ENCODE results near the gene ZNF511. TPM values are rescaled to one million over a fixed set of nuclear protein-coding genes. Genes with fewer than 3 reads are reported as not detected.

The ZNF511 gene
- total RNA-seq, 1 experiment from 2014 or later = 49.0 TPM

GRCh38 chr10:133274751-133275683 lies 33.7 kb upstream of the ZNF511 start:
- no TSS peak for BruUV-seq (replicated peaks)
- no peaks in the 10 kb centered on the region for H4K20me1 ChIP-seq (ENCODE audit: insufficient read depth)
- H3K9me3 ChIP-seq (ENCODE audit: control insufficient read depth in 1 of 2, insufficient read depth in 1 of 2, low read depth in 1 of 2, low read length in 2 of 2) = no peaks in the 10 kb centered on the region
- ChIA-PET RAD21 (ENCODE audit: low non-redundant PET in 1 of 2, low total read pairs in 2 of 2, uncharacterized antibody in 2 of 2, unreplicated experiment in 2 of 2) (no interaction called here), POLR2A (no interaction called here), CTCF (no interaction called here)
- no peak overlapping the region for H3K9ac ChIP-seq (ENCODE audit: low read length)
- no peaks in the 10 kb centered on the region for H3K36me3 ChIP-seq (ENCODE audit: control insufficient read depth in 1 of 2, insufficient read depth in 2 of 2, low read length in 2 of 2)
- DNase-seq (ENCODE audit: low read depth, low spot score) = no peak
- H2AFZ ChIP-seq (ENCODE audit: low read depth, low read length, poor library complexity, severe bottlenecking) = no peak overlapping the region
- TF ChIP-seq EGR1 (IDR thresholded peaks at IDR 0.05; ENCODE audit: low read depth) (no peak), SRF (IDR thresholded peaks at IDR 0.05; ENCODE audit: low read depth) (no peak), ZFX (IDR thresholded peaks at IDR 0.05) (no peak), FOSL1 (IDR thresholded peaks at IDR 0.05; ENCODE audit: low read depth) (no peak), MAX (IDR thresholded peaks at IDR 0.05) (no peak), CBX3 (IDR thresholded peaks at IDR 0.05; ENCODE audit: low read depth) (no peak), POLR2AphosphoS5 (IDR thresholded peaks at IDR 0.05; ENCODE audit: low read depth, low read length) (no peak)
- no peaks in the 10 kb centered on the region for H3K27me3 ChIP-seq (ENCODE audit: insufficient read depth, low read length)
- ATAC-seq = no peak
- H3K4me3 ChIP-seq (replicated peaks in 1 of 2; ENCODE audit: low read depth in 1 of 2, low read length in 2 of 2) = no peak overlapping the region
- no peaks in the 10 kb centered on the region for H3K9me2 ChIP-seq (ENCODE audit: insufficient read depth)
- H3K27ac ChIP-seq (ENCODE audit: low read depth, low read length) = no peak overlapping the region
- no peak overlapping the region for H3K4me2 ChIP-seq (ENCODE audit: low read length)
- no peaks in the 10 kb centered on the region for H3K79me2 ChIP-seq (ENCODE audit: insufficient read depth, low read length)
- no peaks in the 10 kb centered on the region for H3K4me1 ChIP-seq (ENCODE audit: control insufficient read depth in 1 of 2, insufficient read depth in 2 of 2, low read length in 2 of 2)
- intact Hi-C loops (cut with micrococcal nuclease) = no loop called here

GRCh38 chr10:133275684-133276092 lies 33.0 kb upstream of the ZNF511 start:
- Histone ChIP-seq H4K20me1 (ENCODE audit: insufficient read depth) (no peaks in the 10 kb centered on the region), H3K4me2 (ENCODE audit: low read length) (no peak overlapping the region), H3K27ac (ENCODE audit: low read depth, low read length) (no peak overlapping the region), H3K4me1 (ENCODE audit: control insufficient read depth in 1 of 2, insufficient read depth in 2 of 2, low read length in 2 of 2) (no peaks in the 10 kb centered on the region), H3K36me3 (ENCODE audit: control insufficient read depth in 1 of 2, insufficient read depth in 2 of 2, low read length in 2 of 2) (no peaks in the 10 kb centered on the region), H3K9me2 (ENCODE audit: insufficient read depth) (no peaks in the 10 kb centered on the region), H3K4me3 (replicated peaks in 1 of 2; ENCODE audit: low read depth in 1 of 2, low read length in 2 of 2) (no peak overlapping the region), H3K9me3 (ENCODE audit: control insufficient read depth in 1 of 2, insufficient read depth in 1 of 2, low read depth in 1 of 2, low read length in 2 of 2) (no peaks in the 10 kb centered on the region), H2AFZ (ENCODE audit: low read depth, low read length, poor library complexity, severe bottlenecking) (no peak overlapping the region), H3K9ac (ENCODE audit: low read length) (no peak overlapping the region), H3K27me3 (ENCODE audit: insufficient read depth, low read length) (no peaks in the 10 kb centered on the region), H3K79me2 (ENCODE audit: insufficient read depth, low read length) (no peaks in the 10 kb centered on the region)
- ChIA-PET POLR2A (no interaction called here), CTCF (no interaction called here), RAD21 (ENCODE audit: low non-redundant PET in 1 of 2, low total read pairs in 2 of 2, uncharacterized antibody in 2 of 2, unreplicated experiment in 2 of 2) (no interaction called here)
- TF ChIP-seq REST (IDR thresholded peaks at IDR 0.05; ENCODE audit: low read depth) (no peak), ELF1 (IDR thresholded peaks at IDR 0.05; ENCODE audit: borderline replicate concordance, low read depth) (no peak), CEBPB (IDR thresholded peaks at IDR 0.05; ENCODE audit: low read depth) (no peak), EGR1 (IDR thresholded peaks at IDR 0.05; ENCODE audit: low read depth) (no peak), CTCF (IDR thresholded peaks at IDR 0.05 in 2 of 3, conservative IDR thresholded peaks at IDR 0.05 in 1 of 3; ENCODE audit: borderline replicate concordance in 1 of 3, insufficient read depth in 1 of 3, low read depth in 2 of 3, low read length in 2 of 3) (no peak), TCF7L2 (IDR thresholded peaks at IDR 0.05; ENCODE audit: borderline replicate concordance, extremely low read depth, insufficient read depth, insufficient read length) (no peak)
- no TSS peak for BruUV-seq (replicated peaks)
- no peak for ATAC-seq
- intact Hi-C loops (cut with micrococcal nuclease) = no loop called here
- DNase-seq (ENCODE audit: low read depth, low spot score) = no peak

Data from HCT116 (cell line).